IMR-90 (cell line): ENCODE measurements around the gene ACOX2. TPM values are rescaled to one million over a fixed set of nuclear protein-coding genes. Genes with fewer than 3 reads are reported as not detected.

ENCODE experiments used
- ATAC-seq: fragments of 200-7000 bp; cut with Tn5 transposase; 2 replicates; pipeline ENCODE4 v1.9.1; 2020; ENCODE audit warnings: low read depth, mild to moderate bottlenecking, moderate library complexity
- BruUV-seq: library from RNA; stranded (reverse); fragments of 400-500 nt; replicated peaks from 2 replicates; lab custom pipeline; 2021; lab: Mats Ljungman, UMichigan
- CTCF ChIA-PET: fragments of 300-600 bp; formaldehyde crosslinking; extraction: SDS; loops from one replicate; lab custom pipeline; 2021; ENCODE audit warnings: antibody characterized with exemption; lab: Yijun Ruan, JAX
- POLR2A ChIA-PET: fragments of 300-600 bp; sonication (Branson Sonifier 250); formaldehyde crosslinking; loops from one replicate; lab custom pipeline; 2022; ENCODE audit warnings: antibody characterized with exemption; ENCODE audit not compliant: unreplicated experiment; lab: Charles Lee
- DNase-seq: peaks from one replicate; pipeline ENCODE4 v3.0.0; 2013
- H2AFZ ChIP-seq: replicated peaks from 2 replicates; pipeline ENCODE3; 2013; ENCODE audit warnings: low read length, mild to moderate bottlenecking; ENCODE audit not compliant: poor library complexity
- H2AK5ac ChIP-seq: 2 replicates; pipeline ENCODE4 v1.6.1; 2013; ENCODE audit warnings: low read depth, low read length, inconsistent platforms
- H2AK9ac ChIP-seq: replicated peaks from 2 replicates; pipeline ENCODE3; 2013; ENCODE audit warnings: mild to moderate bottlenecking, low read depth, low read length, moderate library complexity; ENCODE audit not compliant: poor library complexity
- H2BK120ac ChIP-seq: 2 replicates; pipeline ENCODE4 v1.6.1; 2013; ENCODE audit warnings: low read depth, low read length, inconsistent platforms
- H2BK15ac ChIP-seq: 3 replicates; pipeline ENCODE4 v1.6.1; 2013; ENCODE audit warnings: low read depth, low read length, inconsistent platforms
- H2BK20ac ChIP-seq: 2 replicates; pipeline ENCODE4 v1.6.1; 2013; ENCODE audit warnings: low read depth, mild to moderate bottlenecking, inconsistent platforms, low read length, moderate library complexity
- H2BK5ac ChIP-seq: 2 replicates; pipeline ENCODE4 v1.6.1; 2013; ENCODE audit warnings: mild to moderate bottlenecking, low read depth, low read length, inconsistent platforms; ENCODE audit not compliant: poor library complexity, severe bottlenecking
- H3K14ac ChIP-seq: replicated peaks from 2 replicates; pipeline ENCODE4 v1.6.1; 2013; ENCODE audit warnings: low read depth, low read length, inconsistent platforms
- H3K18ac ChIP-seq: 2 replicates; pipeline ENCODE4 v1.6.1; 2013; ENCODE audit warnings: low read depth, low read length, control low read depth
- H3K23ac ChIP-seq: 2 replicates; pipeline ENCODE4 v1.6.1; 2013; ENCODE audit warnings: low read depth, low read length, inconsistent platforms
- H3K27ac ChIP-seq: 2 replicates; pipeline ENCODE4 v1.5.1; 2013; ENCODE audit warnings: mild to moderate bottlenecking, control low read depth, low read length; ENCODE audit not compliant: insufficient read depth
- H3K27me3 ChIP-seq: 2 replicates; pipeline ENCODE4 v1.6.1; 2013; ENCODE audit warnings: low read length; ENCODE audit not compliant: control insufficient read depth, insufficient read depth
- H3K36me3 ChIP-seq: 2 replicates; pipeline ENCODE4 v1.6.1; 2013; ENCODE audit warnings: low read length, mixed read lengths; ENCODE audit not compliant: control insufficient read depth, insufficient read depth
- H3K4ac ChIP-seq: 2 replicates; pipeline ENCODE4 v1.6.1; 2013; ENCODE audit warnings: low read depth, low read length, inconsistent platforms
- H3K4me1 ChIP-seq: 2 replicates; pipeline ENCODE4 v1.6.1; 2013; ENCODE audit warnings: low read length, mixed read lengths; ENCODE audit not compliant: control insufficient read depth, insufficient read depth
- H3K4me2 ChIP-seq: 2 replicates; pipeline ENCODE4 v1.6.1; 2013; ENCODE audit warnings: low read depth, mild to moderate bottlenecking, control low read depth, low read length, moderate library complexity
- H3K4me3 ChIP-seq: 2 replicates; pipeline ENCODE4 v1.5.1; 2013; ENCODE audit warnings: low read depth, mild to moderate bottlenecking, control low read depth, low read length, moderate library complexity; ENCODE audit not compliant: insufficient read depth
- H3K56ac ChIP-seq: 2 replicates; pipeline ENCODE4 v1.6.1; 2013; ENCODE audit warnings: low read length, inconsistent platforms; ENCODE audit not compliant: insufficient read depth; ENCODE audit errors: extremely low read depth
- H3K79me1 ChIP-seq, 2 experiments: 2 replicates each; pipeline ENCODE4 v1.6.1; 2013; ENCODE audit warnings: low read length in 2 of 2, inconsistent platforms in 1 of 2, low read depth in 1 of 2
- H3K9ac ChIP-seq: 2 replicates; pipeline ENCODE4 v1.6.1; 2013; ENCODE audit warnings: low read depth, low read length, control low read depth
- H3K9me1 ChIP-seq: 2 replicates; pipeline ENCODE4 v1.6.1; 2013; ENCODE audit warnings: low read length, inconsistent platforms; ENCODE audit not compliant: insufficient read depth
- H3K9me3 ChIP-seq: 2 replicates; pipeline ENCODE4 v1.6.1; 2013; ENCODE audit warnings: low read length; ENCODE audit not compliant: control insufficient read depth, insufficient read depth
- H4K20me1 ChIP-seq: 2 replicates; pipeline ENCODE4 v1.6.1; 2013; ENCODE audit warnings: low read length, inconsistent platforms; ENCODE audit not compliant: insufficient read depth
- H4K5ac ChIP-seq: 2 replicates; pipeline ENCODE4 v1.6.1; 2013; ENCODE audit warnings: mild to moderate bottlenecking, low read depth, low read length, control low read depth
- H4K8ac ChIP-seq, 2 experiments: 2 replicates each; pipeline ENCODE4 v1.6.1; 2013; ENCODE audit warnings: low read depth in 2 of 2, low read length in 2 of 2, control low read depth in 1 of 2, inconsistent platforms in 1 of 2
- H4K91ac ChIP-seq: 2 replicates; pipeline ENCODE4 v1.6.1; 2013; ENCODE audit warnings: low read depth, low read length, inconsistent platforms; ENCODE audit not compliant: insufficient read depth
- CEBPB ChIP-seq: IDR thresholded peaks from 2 replicates; pipeline ENCODE4 v1.6.1; 2012; ENCODE audit warnings: low read depth, low read length, improper control_type of control experiment
- MAZ ChIP-seq: IDR thresholded peaks from 2 replicates; pipeline ENCODE4 v1.6.1; 2012; ENCODE audit warnings: low read depth, mild to moderate bottlenecking, low read length, improper control_type of control experiment, moderate library complexity, borderline replicate concordance
- NFE2L2 ChIP-seq: fragments of 150-350 bp; IDR thresholded peaks from 2 replicates; pipeline ENCODE4 v1.6.1; 2016; ENCODE audit warnings: low read depth, mild to moderate bottlenecking, low read length
- POLR2A ChIP-seq: IDR thresholded peaks from 2 replicates; pipeline ENCODE4 v1.6.1; 2012; ENCODE audit warnings: mild to moderate bottlenecking, low read depth, low read length
- SMC3 ChIP-seq: fragments of 150-350 bp; IDR thresholded peaks from 2 replicates; pipeline ENCODE4 v1.6.1; 2016; ENCODE audit warnings: low read depth, mild to moderate bottlenecking, antibody characterized with exemption, low read length, moderate library complexity
- WGBS, 2 experiments: methylation state at CpG; one replicate each; pipeline versions ENCODE4 v1.1.5 to v1.1.7; 2013; ENCODE audit warnings: missing lambda C conversion rate in 2 of 2; ENCODE audit not compliant: insufficient read length in 1 of 2; ENCODE audit errors: extremely low coverage in 2 of 2; 5-methylcytosine and 5-hydroxymethylcytosine counted together
- dilution Hi-C: fragments of 300-500 bp; cut with HindIII; formaldehyde crosslinking; loops from one replicate; pipeline ENCODE4 v1.14.3; 2018; ENCODE audit warnings: low sequenced_read_pairs; ENCODE audit not compliant: unreplicated experiment
- in situ Hi-C: fragments of 300-500 bp; cut with MboI; formaldehyde crosslinking; loops from 3 replicates; pipeline ENCODE4 v1.14.3; 2019; ENCODE audit warnings: low sequenced_read_pairs, inconsistent platforms, mixed read lengths
- intact Hi-C: fragments of 100-400 bp; cut with micrococcal nuclease; formaldehyde crosslinking; loops from 2 replicates; pipeline ENCODE4 v1.10.0; 2022
- polyA plus RNA-seq, 3 experiments: library from polyadenylated mRNA; depleted of rRNA; stranded (reverse); fragments of >200 nt; gene quantifications; 2 replicates each; pipeline ENCODE4 v1.2.3, GENCODE V29; 2012; ENCODE audit warnings: low replicate concordance in 1 of 3
- total RNA-seq: library from RNA; depleted of rRNA; stranded (reverse); fragments of >200 nt; gene quantifications from 2 replicates; pipeline ENCODE4 v1.2.3, GENCODE V29; 2012
- TF ChIP-seq, protein P1 (sequence below): fragments of 150-350 bp; IDR thresholded peaks from 2 replicates; pipeline ENCODE4 v1.6.1; 2017; ENCODE audit warnings: mild to moderate bottlenecking, antibody characterized with exemption, low read length, low read depth

The ACOX2 gene
- total and polyA plus RNA-seq, 2 of the 4 experiments (the other 2 are of a cell fraction), result 15.6 to 32.9 TPM

DNA sequence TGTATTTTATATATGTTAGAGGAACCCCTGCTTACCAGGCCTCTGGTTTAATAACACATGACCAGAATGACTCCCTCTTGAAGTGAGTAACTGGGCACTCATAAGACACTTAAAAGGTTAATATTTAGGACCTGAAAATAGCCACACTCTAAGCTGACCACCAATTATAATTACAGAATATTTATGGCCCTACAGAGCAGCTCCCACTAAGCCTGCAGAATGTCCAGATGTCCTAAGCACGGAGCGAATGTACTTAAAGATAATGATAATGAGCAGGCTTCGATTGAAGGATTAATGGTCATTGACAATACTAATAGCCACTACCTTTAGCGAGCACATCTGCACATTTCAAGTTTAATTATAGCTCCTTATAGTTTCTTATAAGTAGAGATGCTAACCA lies 67.9 kb downstream of the ACOX2 start:
- Histone ChIP-seq H3K4me2 (no peak overlapping the region), H3K56ac (no peak overlapping the region), H3K9me3 (no peaks in the 10 kb centered on the region), H2AK5ac (no peak overlapping the region), H2BK120ac (no peak overlapping the region), H3K4ac (no peak overlapping the region), H4K8ac (no peak overlapping the region), H2AFZ (no peak overlapping the region), H3K9me1 (peaks cover 10% of the 10 kb centered on the region), H3K27me3 (no peaks in the 10 kb centered on the region), H3K23ac (no peak overlapping the region), H2BK5ac (no peak overlapping the region), H4K91ac (no peak overlapping the region), H2AK9ac (no peak overlapping the region), H3K4me3 (no peak overlapping the region), H3K36me3 (no peaks in the 10 kb centered on the region), H3K9ac (no peak overlapping the region), H4K5ac (no peak overlapping the region), H2BK20ac (no peak overlapping the region), H3K27ac (no peak overlapping the region), H2BK15ac (no peak overlapping the region), H3K79me1 (no peaks in the 10 kb centered on the region), H3K18ac (no peak overlapping the region), H4K20me1 (no peaks in the 10 kb centered on the region), H3K14ac (no peak overlapping the region), H3K4me1 (peaks cover 15% of the 10 kb centered on the region)
- TF ChIP-seq CEBPB (no peak), MAZ (no peak), SMC3 (no peak), POLR2A (no peak), NFE2L2 (no peak)
- TF ChIP-seq, protein P1, sequence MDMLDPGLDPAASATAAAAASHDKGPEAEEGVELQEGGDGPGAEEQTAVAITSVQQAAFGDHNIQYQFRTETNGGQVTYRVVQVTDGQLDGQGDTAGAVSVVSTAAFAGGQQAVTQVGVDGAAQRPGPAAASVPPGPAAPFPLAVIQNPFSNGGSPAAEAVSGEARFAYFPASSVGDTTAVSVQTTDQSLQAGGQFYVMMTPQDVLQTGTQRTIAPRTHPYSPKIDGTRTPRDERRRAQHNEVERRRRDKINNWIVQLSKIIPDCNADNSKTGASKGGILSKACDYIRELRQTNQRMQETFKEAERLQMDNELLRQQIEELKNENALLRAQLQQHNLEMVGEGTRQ, result no peak
- CTCF ChIA-PET, result interaction anchor here (1.4 kb wide), 1 partner anchor 23 kb away, joined by 3 read pairs; the partner anchor contains the start of gene KCTD6
- POLR2A ChIA-PET, result no interaction called here
- no peak for DNase-seq
- WGBS, 2 experiments, result no CpG with 5 or more reads among the region's 4 CpGs
- no peak for ATAC-seq
- in situ Hi-C loops, result no loop called here
- intact Hi-C loops, result no loop called here
- no TSS peak for BruUV-seq
- dilution Hi-C loops, result no loop called here
